Measurements from ENCODE around the gene SLC35F4.
A peak's percentile ranks its signal among the peaks of the same experiment; 100 is the strongest.

SLC35F4 gene
- long read RNA-seq, partial matches to known transcripts, result 0 of 1 reads
- long read RNA-seq, other reads (novel, unspliced or antisense), result 1 of 1 reads

GRCh38 chr14:57865403-57866198 lies at the start of gene SLC35F4:
Gene SLC35F4, minus strand, starts transcription at chr14:57866092.
- Histone ChIP-seq H3K4me3 (replicated peaks; ENCODE audit: insufficient read depth, low read length) (no peak within 1 kb of the TSS), H3K27ac (replicated peaks) (no peak within 1 kb of the TSS), H3K27me3 (ENCODE audit: insufficient read depth, poor library complexity, severe bottlenecking) (peaks cover 10% of the 10 kb centered on the region)
- DNase-seq (ENCODE audit: low read depth in 1 of 2, low spot score in 1 of 2), result no peak
- TF ChIP-seq REST (IDR thresholded peaks at IDR 0.05; ENCODE audit: insufficient replicate concordance, low read depth) (peak; percentile 87), POLR2AphosphoS5 (IDR thresholded peaks at IDR 0.05; ENCODE audit: low read depth) (no peak), SPI1 (IDR thresholded peaks at IDR 0.05; ENCODE audit: borderline replicate concordance, low read depth) (no peak), GABPA (IDR thresholded peaks at IDR 0.05; ENCODE audit: low read depth) (no peak)
- TF ChIP-seq, protein P1, sequence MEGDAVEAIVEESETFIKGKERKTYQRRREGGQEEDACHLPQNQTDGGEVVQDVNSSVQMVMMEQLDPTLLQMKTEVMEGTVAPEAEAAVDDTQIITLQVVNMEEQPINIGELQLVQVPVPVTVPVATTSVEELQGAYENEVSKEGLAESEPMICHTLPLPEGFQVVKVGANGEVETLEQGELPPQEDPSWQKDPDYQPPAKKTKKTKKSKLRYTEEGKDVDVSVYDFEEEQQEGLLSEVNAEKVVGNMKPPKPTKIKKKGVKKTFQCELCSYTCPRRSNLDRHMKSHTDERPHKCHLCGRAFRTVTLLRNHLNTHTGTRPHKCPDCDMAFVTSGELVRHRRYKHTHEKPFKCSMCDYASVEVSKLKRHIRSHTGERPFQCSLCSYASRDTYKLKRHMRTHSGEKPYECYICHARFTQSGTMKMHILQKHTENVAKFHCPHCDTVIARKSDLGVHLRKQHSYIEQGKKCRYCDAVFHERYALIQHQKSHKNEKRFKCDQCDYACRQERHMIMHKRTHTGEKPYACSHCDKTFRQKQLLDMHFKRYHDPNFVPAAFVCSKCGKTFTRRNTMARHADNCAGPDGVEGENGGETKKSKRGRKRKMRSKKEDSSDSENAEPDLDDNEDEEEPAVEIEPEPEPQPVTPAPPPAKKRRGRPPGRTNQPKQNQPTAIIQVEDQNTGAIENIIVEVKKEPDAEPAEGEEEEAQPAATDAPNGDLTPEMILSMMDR (IDR thresholded peaks at IDR 0.05; ENCODE audit: insufficient read depth, low read length), result no peak

- TF ChIP-seq POLR2AphosphoS5 (IDR thresholded peaks at IDR 0.05; ENCODE audit: low read depth), result no peak
- no peak for TF ChIP-seq REST (IDR thresholded peaks at IDR 0.05; ENCODE audit: insufficient replicate concordance, low read depth)
- TF ChIP-seq, protein P1 (IDR thresholded peaks at IDR 0.05; ENCODE audit: insufficient read depth, low read length), result no peak
- no peak for TF ChIP-seq GABPA (IDR thresholded peaks at IDR 0.05; ENCODE audit: low read depth)
- TF ChIP-seq SPI1 (IDR thresholded peaks at IDR 0.05; ENCODE audit: borderline replicate concordance, low read depth), result no peak
- no peak overlapping the region for H3K4me3 ChIP-seq (replicated peaks; ENCODE audit: insufficient read depth, low read length)
- no peak for DNase-seq (ENCODE audit: low read depth in 1 of 2, low spot score in 1 of 2)
- no peak overlapping the region for H3K27ac ChIP-seq (replicated peaks)
- H3K27me3 ChIP-seq (ENCODE audit: insufficient read depth, poor library complexity, severe bottlenecking), result peaks cover 3% of the 10 kb centered on the region
Observed at GRCh38 chr14:57909626-57910025, 43.7 kb upstream of the SLC35F4 start.

GRCh38 chr14:57903954-57904353 lies 38.1 kb upstream of the SLC35F4 start:
- Histone ChIP-seq H3K4me3 (replicated peaks; ENCODE audit: insufficient read depth, low read length) (no peak overlapping the region), H3K27ac (replicated peaks) (no peak overlapping the region), H3K27me3 (ENCODE audit: insufficient read depth, poor library complexity, severe bottlenecking) (peaks cover 3% of the 10 kb centered on the region)
- TF ChIP-seq, protein P1 (IDR thresholded peaks at IDR 0.05; ENCODE audit: insufficient read depth, low read length), result no peak
- TF ChIP-seq GABPA (IDR thresholded peaks at IDR 0.05; ENCODE audit: low read depth), result no peak
- TF ChIP-seq SPI1 (IDR thresholded peaks at IDR 0.05; ENCODE audit: borderline replicate concordance, low read depth), result no peak
- no peak for TF ChIP-seq REST (IDR thresholded peaks at IDR 0.05; ENCODE audit: insufficient replicate concordance, low read depth)
- TF ChIP-seq POLR2AphosphoS5 (IDR thresholded peaks at IDR 0.05; ENCODE audit: low read depth), result no peak
- no peak for DNase-seq (ENCODE audit: low read depth in 1 of 2, low spot score in 1 of 2)
